ENCODE data around the gene SSTR3.
"Not testable (repeated sequence)": the region's sequence is repeated elsewhere in the genome, so short reads cannot be mapped to it uniquely, and the experiment has no call there.

The SSTR3 gene

GRCh38 chr22:37210041-37210803 lies 2.1 kb downstream of the SSTR3 start:
- no peak for DNase-seq (ENCODE audit: low read depth in 3 of 3)

DNA sequence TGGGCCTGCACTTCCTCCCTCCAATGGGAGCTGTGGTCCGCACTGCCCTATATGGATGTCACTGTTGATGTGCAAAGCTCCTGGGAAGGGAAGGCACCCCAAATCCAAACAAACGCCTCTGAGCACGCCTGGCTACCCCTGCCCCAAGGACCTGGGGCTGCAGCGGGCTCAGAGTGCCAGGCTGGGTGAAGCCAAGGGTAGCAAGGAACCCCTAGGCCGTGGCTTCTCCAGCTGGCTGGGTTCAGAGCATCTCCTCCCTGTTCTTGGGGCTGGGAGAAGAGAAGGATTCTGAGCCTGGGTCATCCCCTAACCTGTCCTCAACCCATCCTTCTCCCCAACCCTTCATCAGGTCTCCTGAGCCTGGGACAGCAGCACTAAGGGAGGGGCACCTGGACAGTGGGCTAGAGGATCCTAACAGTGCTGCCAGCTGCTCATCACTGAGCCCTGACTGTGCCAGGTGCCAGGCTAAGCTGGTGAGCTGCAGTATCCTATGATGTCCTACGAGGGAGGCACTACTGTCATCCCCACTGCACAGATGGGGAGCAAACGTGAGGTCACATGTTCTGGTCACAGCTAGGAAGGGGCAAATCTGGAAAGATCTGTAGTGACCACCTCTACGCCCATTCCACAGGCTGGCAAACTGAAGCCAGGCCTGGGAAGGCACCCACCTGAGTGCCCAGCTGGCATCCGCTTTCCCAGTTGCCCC lies 3.0 kb downstream of the SSTR3 start:
- no peak for DNase-seq (ENCODE audit: low read depth in 3 of 3)

- no peak for DNase-seq (ENCODE audit: low read depth in 3 of 3)
Observed at GRCh38 chr22:37208401-37209139, 3.7 kb downstream of the SSTR3 start.

GRCh38 chr22:37207981-37208380 lies 4.3 kb downstream of the SSTR3 start:
- DNase-seq (ENCODE audit: low read depth in 3 of 3): no peak

DNA sequence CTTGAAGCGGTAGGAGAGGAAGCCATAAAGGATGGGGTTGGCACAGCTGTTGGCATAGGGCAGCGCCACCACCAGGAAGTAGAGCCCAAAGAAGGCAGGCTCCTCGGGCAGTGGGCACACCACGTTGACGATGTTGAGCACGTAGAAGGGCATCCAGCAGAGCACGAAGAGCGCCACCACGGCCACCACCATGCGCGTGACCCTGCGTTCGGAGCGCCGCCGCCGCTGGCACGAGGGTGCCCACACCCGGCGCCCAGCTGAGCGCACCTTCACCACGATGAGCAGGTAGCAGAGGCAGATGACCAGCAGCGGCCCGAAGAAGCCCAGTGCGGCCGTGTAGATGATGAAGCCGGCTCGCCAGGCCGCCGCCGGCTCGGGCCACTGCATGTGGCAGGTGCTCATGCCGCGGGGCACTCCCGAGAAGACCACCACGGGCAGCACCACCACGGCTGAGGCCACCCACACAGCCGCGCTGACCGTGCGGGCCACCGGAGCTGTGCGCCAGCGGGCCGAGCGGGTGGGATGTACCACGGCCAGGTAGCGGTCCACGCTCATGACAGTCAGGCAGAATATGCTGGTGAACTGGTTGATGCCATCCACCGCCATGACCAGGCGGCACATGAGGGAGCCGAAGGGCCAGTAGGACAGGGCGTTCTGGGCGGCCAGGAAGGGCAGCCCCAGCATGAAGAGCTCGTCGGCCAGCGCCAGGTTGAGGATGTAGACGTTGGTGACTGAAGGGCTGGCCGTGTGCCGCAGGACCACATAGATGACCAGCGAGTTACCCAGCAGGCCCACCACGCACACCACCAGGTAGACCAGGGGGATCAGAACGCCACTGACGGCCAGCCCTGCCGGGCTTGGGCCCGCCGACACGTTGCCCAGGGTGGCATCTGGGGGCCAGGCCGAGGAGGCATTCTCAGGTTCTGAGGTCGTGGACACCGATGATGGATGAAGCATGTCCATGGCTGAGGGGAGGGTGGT lies 5.1 kb downstream of the SSTR3 start:
- no peak for DNase-seq (ENCODE audit: low read depth in 3 of 3)

DNA sequence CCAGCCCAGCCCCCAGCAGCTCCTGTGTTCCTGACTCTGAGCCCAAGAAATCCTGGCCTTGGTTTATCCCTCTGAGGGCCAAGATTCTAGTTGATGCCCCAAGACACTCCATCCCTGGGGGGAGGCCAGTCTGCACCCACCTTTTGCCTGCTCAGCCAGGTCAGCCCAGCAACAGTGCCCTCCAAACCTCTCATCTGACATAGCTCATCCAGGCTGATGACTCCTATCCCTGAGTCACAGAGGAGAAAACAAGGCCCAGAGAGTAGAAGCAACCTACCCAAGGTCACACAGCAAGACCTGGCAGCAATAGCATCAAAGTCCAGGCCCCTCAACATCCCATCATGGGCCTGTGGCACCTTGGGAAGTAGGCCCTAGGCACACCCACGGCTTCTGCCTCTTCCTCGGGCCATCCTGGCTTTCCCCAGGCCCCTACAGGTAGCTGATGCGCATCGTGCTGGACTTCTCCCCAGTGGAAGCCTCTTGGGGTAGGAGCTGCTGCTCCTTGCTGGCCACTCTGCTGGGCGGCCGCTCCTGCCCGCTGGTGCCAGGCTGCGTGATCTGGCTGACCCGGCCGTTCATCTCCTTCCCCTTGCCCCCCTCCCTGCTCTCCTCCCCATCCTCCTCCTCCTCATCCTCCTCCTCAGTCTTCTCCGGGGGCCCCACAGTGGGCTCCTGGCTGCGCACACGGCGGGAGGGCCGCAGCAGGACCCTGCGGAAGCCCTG lies 6.0 kb downstream of the SSTR3 start:
- no peak for DNase-seq (ENCODE audit: low read depth in 3 of 3)

GRCh38 chr22:37205046-37205445 lies 7.2 kb downstream of the SSTR3 start:
- no peak for DNase-seq (ENCODE audit: low read depth in 3 of 3)

DNA sequence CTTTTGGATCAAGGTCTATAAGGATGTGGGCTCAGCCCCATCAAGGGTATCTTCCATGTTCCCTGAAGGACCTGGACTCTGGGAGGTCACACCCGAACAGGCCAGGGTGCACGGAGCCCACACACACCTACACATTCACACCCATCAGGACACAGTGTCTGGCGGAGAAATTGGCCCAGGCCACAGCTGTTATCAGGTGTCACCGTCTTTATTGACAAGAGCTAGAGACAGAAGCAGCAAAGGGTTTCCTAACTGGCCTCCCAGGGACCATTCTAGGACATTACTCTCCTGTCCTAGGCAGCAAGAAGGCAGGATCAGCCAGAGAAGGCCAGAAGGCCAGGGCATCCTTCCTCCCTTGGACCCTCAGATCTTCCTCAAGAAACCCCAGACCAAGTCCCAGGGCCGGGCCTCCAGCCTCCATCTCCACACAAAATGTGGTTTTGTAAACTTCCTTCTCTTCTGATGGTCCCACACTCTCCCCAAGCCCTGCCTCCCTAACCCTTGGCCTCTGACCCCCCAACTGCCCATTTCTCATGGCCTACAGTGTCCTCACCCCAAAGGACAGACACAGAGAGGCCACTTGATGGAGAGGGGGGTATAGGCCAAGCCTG lies 8.1 kb downstream of the SSTR3 start:
- no peak for DNase-seq (ENCODE audit: low read depth in 3 of 3)

GRCh38 chr22:37203354-37204044 lies 8.8 kb downstream of the SSTR3 start:
- DNase-seq (ENCODE audit: low read depth in 3 of 3): no peak

- DNase-seq (ENCODE audit: low read depth in 3 of 3): no peak
Observed at GRCh38 chr22:37202716-37203115, 9.6 kb downstream of the SSTR3 start.

DNA sequence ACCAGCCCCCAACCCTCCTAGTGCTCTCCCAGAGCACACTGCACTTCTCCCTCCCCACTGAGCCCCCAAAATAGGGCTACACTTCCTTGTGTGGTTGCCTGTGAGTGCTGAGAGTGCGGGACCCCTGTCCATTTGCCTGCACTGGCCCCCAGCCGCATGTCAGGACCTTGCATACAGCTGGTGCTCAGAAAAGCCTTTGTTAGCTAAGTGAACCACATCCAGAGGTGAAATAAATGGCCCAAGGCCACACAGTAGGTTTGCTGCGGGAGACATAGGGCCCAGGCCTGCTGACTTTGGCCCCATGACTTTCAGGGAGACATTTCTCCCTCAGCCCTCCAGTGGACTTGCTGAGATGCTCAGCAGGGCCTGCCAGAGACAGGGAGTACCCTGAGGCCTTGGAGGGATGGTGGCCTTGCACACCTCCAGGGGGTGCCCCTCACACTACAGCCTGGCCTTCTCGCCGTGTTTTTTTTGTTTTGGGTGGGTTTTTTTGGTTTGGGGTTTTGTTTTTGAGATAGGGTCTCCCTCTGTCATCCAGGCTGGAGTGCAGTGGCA lies 10.2 kb downstream of the SSTR3 start:
- DNase-seq (ENCODE audit: low read depth in 3 of 3): no peak

- not testable (repeated sequence) for DNase-seq (ENCODE audit: low read depth in 3 of 3)
Observed at GRCh38 chr22:37201443-37201820, 10.8 kb downstream of the SSTR3 start.

GRCh38 chr22:37199760-37200108 lies 12.5 kb downstream of the SSTR3 start:
- DNase-seq (ENCODE audit: low read depth in 3 of 3): no peak

GRCh38 chr22:37199103-37199759 lies 13.0 kb downstream of the SSTR3 start:
- peak; percentile 99 for DNase-seq (ENCODE audit: low read depth in 3 of 3)

DNA sequence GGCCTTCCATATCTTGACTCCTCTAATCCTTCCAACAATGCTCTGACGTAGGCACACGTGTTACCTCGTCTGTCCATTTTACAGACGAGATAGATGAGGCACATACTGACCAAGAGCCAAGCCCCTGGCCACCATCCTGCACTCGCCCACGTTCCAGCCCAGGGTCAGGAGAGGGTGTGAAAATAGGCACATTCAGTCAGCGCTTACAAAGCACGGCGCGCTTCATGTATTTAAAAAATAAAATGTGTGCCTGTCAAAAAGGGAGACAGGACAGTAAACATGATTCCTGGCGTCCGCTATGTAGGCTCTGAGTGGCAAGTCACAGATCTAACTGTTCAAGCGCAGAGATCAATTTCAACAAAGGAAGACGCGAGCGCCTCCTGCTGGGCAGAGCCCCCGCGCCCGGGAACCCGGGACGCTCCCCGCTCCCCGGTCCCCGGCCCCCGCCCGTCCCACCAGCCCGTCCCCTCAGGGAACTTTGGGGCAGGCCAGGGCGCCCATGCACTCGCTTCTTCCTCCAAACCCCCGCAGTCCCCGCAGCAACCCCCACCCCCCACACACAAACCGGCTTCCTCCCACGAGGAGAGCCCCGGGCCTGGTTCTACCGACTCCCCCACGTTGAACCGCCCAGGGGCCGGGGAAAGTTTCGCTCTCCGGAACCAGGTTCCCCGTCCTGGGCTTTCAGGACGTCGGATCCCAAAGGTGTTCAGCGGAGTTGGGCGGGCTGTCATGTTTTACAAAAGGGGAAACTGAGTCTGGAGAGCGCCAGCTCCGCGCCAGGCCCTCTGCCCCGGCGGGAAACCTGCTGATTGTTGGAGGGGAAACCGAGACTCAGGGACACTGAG lies 13.8 kb downstream of the SSTR3 start:
- peak; percentile 83 to 93 (median 92) for DNase-seq (ENCODE audit: low read depth in 3 of 3)

DNA sequence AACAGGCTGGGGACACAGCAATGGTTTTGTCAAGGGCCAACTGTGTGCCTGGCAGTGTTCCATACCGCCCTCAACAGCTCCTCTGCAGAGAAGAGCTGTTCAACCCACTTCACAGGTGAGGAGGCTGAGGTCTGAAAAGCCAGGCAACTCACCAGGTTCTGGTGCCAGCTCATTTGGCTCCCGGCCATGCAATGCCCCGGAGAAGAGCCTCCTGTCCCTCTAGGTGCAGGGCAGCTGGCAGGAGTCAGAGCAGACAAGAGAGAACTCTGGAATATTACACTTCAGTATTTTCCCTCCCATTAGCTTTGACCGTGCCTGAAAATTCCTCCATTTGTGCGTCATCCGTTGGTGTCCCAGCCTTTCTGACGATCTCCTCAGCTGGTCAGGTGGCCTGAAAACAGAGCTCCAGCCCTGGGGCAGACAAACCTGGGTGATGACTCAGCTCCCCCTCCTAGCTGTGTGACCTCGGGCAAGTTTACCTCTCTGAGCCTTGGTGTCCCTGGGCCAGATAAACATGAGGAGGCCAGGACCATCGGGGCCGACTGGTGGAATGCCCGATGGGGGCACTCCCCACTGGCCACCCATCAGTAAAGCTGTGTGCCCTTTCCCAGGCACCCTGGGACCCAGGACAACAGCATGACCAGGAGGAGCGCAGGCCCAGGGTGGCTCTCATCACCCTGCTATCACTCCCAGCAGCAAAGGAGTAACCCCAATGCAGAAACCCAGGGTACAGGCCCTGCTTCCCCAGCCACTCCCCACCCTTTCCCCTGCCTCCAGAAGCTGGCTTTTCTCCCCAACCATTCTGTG lies 14.6 kb downstream of the SSTR3 start:
- DNase-seq (ENCODE audit: low read depth in 3 of 3): no peak
